GM18873 (cell line): ENCODE measurements around the gene BTG2.
"Not testable (repeated sequence)": the region's sequence is repeated elsewhere in the genome, so short reads cannot be mapped to it uniquely, and the experiment has no call there.

ENCODE experiments used
- ATAC-seq: cut with Tn5 transposase; IDR thresholded peaks from one replicate; pipeline ENCODE4 v1.9.1; 2021; ENCODE audit warnings: mild to moderate bottlenecking, moderate library complexity, moderate number of reproducible peaks; ENCODE audit not compliant: unreplicated experiment, low FRiP score

The BTG2 gene

GRCh38 chr1:203290261-203291089 is 14.8 kb upstream of the BTG2 start:
- peak; percentile 31 for ATAC-seq

GRCh38 chr1:203291201-203292096 is 13.9 kb upstream of the BTG2 start:
- no peak for ATAC-seq

- ATAC-seq: no peak
These were observed 9.5 kb upstream of the BTG2 start for GRCh38 chr1:203295796-203296195.

- ATAC-seq: no peak
These were observed 8.8 kb upstream of the BTG2 start for GRCh38 chr1:203296460-203297073.

- no peak for ATAC-seq
These were observed 6.2 kb upstream of the BTG2 start for GRCh38 chr1:203299169-203299568.

- ATAC-seq: not testable (repeated sequence)
These were observed 5.4 kb upstream of the BTG2 start for GRCh38 chr1:203299719-203300429.

GRCh38 chr1:203300441-203301330 is 4.6 kb upstream of the BTG2 start:
- ATAC-seq: no peak

- no peak for ATAC-seq
These were observed 4.0 kb upstream of the BTG2 start for GRCh38 chr1:203301331-203301668.

GRCh38 chr1:203302456-203302855 is 2.9 kb upstream of the BTG2 start:
- ATAC-seq: no peak

GRCh38 chr1:203302894-203303293 is 2.4 kb upstream of the BTG2 start:
- ATAC-seq: no peak

- ATAC-seq: no peak
These were observed 864 bp upstream of the BTG2 start for GRCh38 chr1:203304391-203304918.

- peak; percentile 3 for ATAC-seq
These were observed 430 bp downstream of the BTG2 start for GRCh38 chr1:203305809-203306088.

- ATAC-seq: no peak
These were observed 1.0 kb downstream of the BTG2 start for GRCh38 chr1:203306089-203306964.

GRCh38 chr1:203306965-203307541 is 1.7 kb downstream of the BTG2 start:
- ATAC-seq: no peak

- ATAC-seq: no peak
These were observed 2.4 kb downstream of the BTG2 start for GRCh38 chr1:203307641-203308126.

- no peak for ATAC-seq
These were observed 3.1 kb downstream of the BTG2 start for GRCh38 chr1:203308328-203308922.

GRCh38 chr1:203308923-203309331 is 3.6 kb downstream of the BTG2 start:
- no peak for ATAC-seq
